KBM-7 (cell line): Measurements from ENCODE around the gene DNAH9.

Experiments
- DNase-seq: peaks from one replicate; pipeline ENCODE4 v3.0.0-alpha.2; 2015
- in situ Hi-C: fragments of 300-500 bp; cut with MboI; formaldehyde crosslinking; loops from 2 replicates; pipeline ENCODE4 v1.14.3; 2020; ENCODE audit warnings: low sequenced_read_pairs, low pct_unique_long_range_greater_than_20kb, mixed read lengths

DNAH9 gene

GRCh38 chr17:11641521-11642275 is 43.4 kb downstream of the DNAH9 start:
- in situ Hi-C loops = loop anchor here (25.0 kb wide), 2 partner anchors 96 to 129 kb away; no protein-coding TSS in a partner anchor
- no peak for DNase-seq

DNA sequence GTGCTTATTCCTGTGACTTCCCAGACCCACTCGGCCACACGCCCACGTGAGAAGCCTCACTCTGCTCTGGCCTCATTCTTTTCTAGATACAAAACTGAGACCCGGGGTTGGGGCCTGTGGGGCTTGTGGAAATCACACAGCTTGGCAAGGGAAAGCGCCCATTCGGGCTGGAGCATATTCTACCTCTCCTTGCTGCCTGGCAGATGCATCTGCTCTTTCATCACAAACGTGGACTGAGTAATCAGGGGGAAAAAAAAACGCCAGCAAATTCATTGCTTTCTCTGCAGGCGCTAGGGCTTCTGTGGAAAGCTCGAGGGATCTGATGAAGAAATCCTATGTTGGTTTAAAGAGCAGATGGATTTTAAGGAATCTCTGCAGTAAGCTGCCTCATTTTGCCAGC is 44.4 kb downstream of the DNAH9 start:
- no peak for DNase-seq
- in situ Hi-C loops = loop anchor here (25.0 kb wide), 2 partner anchors 95 to 130 kb away; no protein-coding TSS in a partner anchor

GRCh38 chr17:11643851-11644250 is 45.6 kb downstream of the DNAH9 start:
- in situ Hi-C loops = loop anchor here (25.0 kb wide), 2 partner anchors 93 to 132 kb away; no protein-coding TSS in a partner anchor
- DNase-seq = no peak

- in situ Hi-C loops = loop anchor here (25.0 kb wide), 2 partner anchors 93 to 132 kb away; no protein-coding TSS in a partner anchor
- peak; percentile 70 for DNase-seq
These were observed 46.3 kb downstream of the DNAH9 start for GRCh38 chr17:11644265-11645212.

GRCh38 chr17:11645426-11645825 is 47.2 kb downstream of the DNAH9 start:
- no peak for DNase-seq
- in situ Hi-C loops = loop anchor here (25.0 kb wide), 2 partner anchors 92 to 133 kb away; no protein-coding TSS in a partner anchor

DNA sequence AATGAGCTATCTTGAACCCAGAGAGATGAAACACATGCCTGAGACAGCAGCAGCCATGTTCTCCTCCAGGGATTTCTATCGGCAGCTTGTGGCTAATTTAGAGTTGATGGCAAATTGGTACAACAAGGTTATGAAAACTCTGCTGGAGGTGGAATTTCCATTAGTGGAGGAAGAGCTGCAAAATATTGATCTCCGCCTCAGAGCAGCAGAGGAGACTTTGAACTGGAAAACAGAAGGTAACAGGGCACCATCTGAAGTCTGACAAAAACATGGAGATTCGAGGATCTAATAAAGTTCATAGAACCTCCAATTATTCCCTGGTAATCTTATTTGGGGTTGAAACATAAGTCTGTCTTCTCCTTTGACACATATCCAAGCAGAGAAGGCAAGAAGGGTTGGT is 52.8 kb downstream of the DNAH9 start:
- in situ Hi-C loops = no loop called here
- no peak for DNase-seq

- DNase-seq = no peak
- in situ Hi-C loops = no loop called here
These were observed 70.3 kb downstream of the DNAH9 start for GRCh38 chr17:11668618-11669017.

GRCh38 chr17:11671126-11671525 is 72.9 kb downstream of the DNAH9 start:
- in situ Hi-C loops = no loop called here
- DNase-seq = no peak

DNA sequence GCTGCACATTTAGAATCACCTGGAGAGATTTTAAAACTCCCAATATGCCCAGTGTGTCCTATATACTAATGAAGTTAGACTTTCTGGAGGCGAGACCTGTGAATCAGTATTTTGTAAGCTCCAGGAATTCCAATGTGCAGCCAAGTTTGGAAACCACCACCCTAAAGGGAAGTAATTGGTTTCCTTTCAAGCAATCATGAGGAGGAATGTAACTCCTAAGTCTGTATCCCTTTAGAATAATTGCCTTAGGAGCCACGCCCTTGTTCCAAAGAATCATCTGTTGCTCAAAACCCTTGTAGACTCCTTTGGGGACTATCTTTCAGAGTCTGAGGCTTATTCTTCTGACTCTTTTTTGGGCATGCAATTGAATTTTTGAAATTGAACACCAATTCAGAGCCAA is 84.4 kb downstream of the DNAH9 start:
- DNase-seq = no peak
- in situ Hi-C loops = no loop called here

DNA sequence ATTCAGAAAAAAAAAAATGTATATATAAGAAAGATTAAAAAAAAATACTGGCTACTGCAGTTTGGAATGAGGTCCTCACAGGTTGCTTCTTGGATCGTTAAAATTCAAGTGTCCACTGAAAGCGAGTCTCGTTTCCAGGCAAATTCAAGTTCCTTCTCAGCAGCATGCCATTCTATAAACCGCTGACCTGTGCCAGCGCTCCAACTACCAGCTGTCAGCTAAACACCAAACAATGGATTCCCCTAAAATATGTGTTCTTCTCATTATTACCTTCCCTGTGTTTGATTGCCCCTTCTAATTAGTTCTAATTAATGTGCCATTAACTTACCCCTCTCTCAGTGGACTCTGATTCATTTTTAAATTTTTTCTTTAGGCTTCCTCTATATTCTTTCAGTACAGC is 92.4 kb downstream of the DNAH9 start:
- in situ Hi-C loops = no loop called here
- DNase-seq = no peak

DNA sequence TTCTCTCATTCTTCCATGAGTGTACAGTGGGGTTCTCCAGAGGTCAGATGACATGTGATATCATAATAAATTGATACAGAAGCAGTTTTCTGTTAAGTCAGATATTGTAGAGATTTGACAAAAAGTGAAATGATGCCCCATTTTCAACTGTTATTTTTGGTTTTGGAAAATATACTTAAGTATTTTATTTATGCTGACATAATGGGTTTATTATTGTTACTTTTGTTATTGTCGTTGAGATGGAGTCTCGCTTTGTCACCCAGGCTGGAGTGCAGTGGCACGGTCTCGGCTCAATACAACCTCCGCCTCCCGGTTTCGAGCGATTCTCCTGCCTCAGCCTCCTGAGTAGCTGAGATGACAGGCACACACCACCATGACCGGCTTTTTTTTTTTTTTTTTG is 94.4 kb downstream of the DNAH9 start:
- DNase-seq = no peak
- in situ Hi-C loops = no loop called here

DNA sequence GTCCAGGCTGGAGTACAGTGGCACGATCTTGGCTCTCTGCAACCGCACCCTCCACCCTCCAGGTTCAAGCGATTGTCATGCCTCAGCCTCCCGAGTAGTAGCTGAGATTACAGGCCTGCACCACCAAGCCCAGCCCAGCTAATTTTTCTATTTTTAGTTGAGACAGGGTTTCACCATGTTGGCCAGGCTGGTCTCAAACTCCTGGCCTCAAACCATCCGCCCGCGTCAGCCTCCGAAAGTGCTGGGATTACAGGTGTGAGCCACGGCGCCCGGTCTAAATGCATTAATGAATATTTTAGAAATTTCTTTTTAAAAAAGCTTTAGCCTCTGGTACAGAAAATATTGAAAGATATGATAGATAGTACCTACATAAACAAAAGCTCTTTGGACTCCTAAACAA is 95.0 kb downstream of the DNAH9 start:
- DNase-seq = no peak
- in situ Hi-C loops = no loop called here

GRCh38 chr17:11700668-11701067 is 102.4 kb downstream of the DNAH9 start:
- DNase-seq = no peak
- in situ Hi-C loops = no loop called here

GRCh38 chr17:11701911-11702310 is 103.6 kb downstream of the DNAH9 start:
- DNase-seq = no peak
- in situ Hi-C loops = no loop called here

- in situ Hi-C loops = no loop called here
- no peak for DNase-seq
These were observed 105.8 kb downstream of the DNAH9 start for GRCh38 chr17:11704041-11704440.

DNA sequence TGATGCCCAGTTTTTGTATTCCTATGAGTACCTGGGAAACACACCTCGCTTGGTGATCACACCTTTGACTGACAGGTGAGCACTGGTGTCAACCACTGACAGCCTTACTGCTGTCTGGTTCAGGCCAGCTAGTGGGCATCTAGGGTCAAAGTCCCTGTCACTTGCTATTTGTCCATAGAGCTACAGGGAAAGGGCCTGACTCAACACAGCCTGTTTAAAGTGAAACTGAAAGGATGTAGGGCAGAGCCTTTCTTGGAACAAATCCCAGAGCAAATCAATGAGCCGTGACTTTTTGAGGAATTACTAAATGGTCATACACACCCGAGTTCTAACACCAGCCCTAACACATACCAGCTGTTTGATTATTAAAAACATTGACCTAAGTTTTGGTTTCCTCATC is 106.8 kb downstream of the DNAH9 start:
- no peak for DNase-seq
- in situ Hi-C loops = no loop called here

- no peak for DNase-seq
- in situ Hi-C loops = no loop called here
These were observed 109.3 kb downstream of the DNAH9 start for GRCh38 chr17:11707586-11707985.

DNA sequence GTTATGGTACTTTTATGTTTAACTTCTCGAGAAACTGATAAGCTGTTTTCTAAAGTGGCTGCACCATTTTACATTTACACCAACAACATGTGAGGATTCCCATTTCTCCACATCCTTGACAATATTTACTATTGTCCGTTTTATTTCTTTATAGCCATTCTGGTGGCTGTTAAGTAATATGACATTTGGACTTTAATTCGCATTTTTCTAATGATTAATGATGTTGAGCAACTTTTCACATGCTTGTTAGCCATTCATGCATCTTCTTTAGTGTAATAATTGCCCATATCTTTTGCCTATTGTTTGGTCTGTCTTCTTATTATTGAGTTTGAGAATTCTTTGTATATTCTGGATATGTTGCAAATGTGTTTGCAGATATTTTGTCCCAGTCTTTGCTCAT is 114.2 kb downstream of the DNAH9 start:
- in situ Hi-C loops = no loop called here
- peak; percentile 0 for DNase-seq

- in situ Hi-C loops = no loop called here
- DNase-seq = no peak
These were observed 120.9 kb downstream of the DNAH9 start for GRCh38 chr17:11719203-11719602.

- no peak for DNase-seq
- in situ Hi-C loops = no loop called here
These were observed 121.6 kb downstream of the DNAH9 start for GRCh38 chr17:11719856-11720255.
